ENCODE measurements around the gene SRD5A1. TPM values are rescaled to one million over a fixed set of nuclear protein-coding genes. Genes with fewer than 3 reads are reported as not detected.

The SRD5A1 gene
- total RNA-seq, 6 experiments from 2014 or later = 24.0 to 28.5 (median 26.6) TPM

DNA sequence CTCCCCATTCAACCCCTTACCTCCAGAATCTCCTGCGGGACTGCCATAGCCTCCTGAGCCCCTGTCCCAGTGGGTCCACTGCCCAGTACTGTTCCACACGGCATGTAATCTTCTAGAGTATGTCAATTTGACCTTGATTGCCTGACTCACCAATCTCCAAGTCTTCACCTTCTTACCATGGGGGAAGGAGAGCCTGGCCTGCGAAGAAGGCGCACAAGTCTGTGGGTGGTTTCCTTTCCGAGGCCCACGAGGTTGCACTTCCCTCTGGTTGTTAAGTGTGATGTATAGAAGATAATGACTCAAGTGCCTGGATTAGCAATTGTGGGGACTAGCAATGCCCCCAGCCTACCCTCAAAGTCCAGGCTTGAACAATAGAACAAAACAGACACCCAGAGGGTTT, 71.8 kb downstream of the SRD5A1 start:
- H3K4me3 Mint-ChIP-seq = peak overlapping the region; percentile 83
- peaks cover 4% of the 10 kb centered on the region; the same call in 1 of the 2 replicates for H3K9me3 Mint-ChIP-seq
- H3K27ac Mint-ChIP-seq = peak overlapping the region; percentile 99
- TF ChIP-seq, protein P1, sequence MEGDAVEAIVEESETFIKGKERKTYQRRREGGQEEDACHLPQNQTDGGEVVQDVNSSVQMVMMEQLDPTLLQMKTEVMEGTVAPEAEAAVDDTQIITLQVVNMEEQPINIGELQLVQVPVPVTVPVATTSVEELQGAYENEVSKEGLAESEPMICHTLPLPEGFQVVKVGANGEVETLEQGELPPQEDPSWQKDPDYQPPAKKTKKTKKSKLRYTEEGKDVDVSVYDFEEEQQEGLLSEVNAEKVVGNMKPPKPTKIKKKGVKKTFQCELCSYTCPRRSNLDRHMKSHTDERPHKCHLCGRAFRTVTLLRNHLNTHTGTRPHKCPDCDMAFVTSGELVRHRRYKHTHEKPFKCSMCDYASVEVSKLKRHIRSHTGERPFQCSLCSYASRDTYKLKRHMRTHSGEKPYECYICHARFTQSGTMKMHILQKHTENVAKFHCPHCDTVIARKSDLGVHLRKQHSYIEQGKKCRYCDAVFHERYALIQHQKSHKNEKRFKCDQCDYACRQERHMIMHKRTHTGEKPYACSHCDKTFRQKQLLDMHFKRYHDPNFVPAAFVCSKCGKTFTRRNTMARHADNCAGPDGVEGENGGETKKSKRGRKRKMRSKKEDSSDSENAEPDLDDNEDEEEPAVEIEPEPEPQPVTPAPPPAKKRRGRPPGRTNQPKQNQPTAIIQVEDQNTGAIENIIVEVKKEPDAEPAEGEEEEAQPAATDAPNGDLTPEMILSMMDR (IDR thresholded peaks at IDR 0.05) = no peak
- DNase-seq = no peak
- peaks cover 45% of the 10 kb centered on the region for H3K4me1 Mint-ChIP-seq (ENCODE audit: low read depth)
- peaks cover 9% of the 10 kb centered on the region for H3K36me3 Mint-ChIP-seq (ENCODE audit: low read depth)
- H3K27me3 Mint-ChIP-seq (ENCODE audit: insufficient read depth) = peaks cover 7% of the 10 kb centered on the region

DNA sequence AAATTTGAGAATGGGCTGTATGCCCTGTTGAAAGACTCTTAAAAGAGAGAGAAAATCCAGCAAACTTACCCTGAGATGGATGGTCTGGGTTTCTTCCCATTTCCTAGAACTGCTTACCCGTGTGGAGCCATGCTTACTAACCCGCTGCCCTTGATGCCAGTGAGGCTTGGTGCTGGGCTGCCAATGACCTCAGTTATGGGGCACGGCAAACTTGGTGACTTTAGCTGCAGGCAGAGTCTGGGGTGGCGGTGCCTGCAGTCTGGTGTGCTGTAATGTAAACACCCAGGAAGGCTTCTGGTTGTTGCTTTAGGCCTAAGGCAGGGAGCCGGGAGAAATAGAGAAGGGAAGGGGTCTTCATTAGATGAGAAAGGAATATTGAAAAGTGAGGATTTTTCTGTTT, 72.7 kb downstream of the SRD5A1 start:
- Mint-ChIP-seq H3K4me1 (ENCODE audit: low read depth) (peaks cover 54% of the 10 kb centered on the region), H3K9me3 (peaks cover 4% of the 10 kb centered on the region; the same call in 1 of the 2 replicates), H3K36me3 (ENCODE audit: low read depth) (peaks cover 9% of the 10 kb centered on the region), H3K4me3 (peak overlapping the region; percentile 83; the same call in 1 of the 2 replicates), H3K27ac (peak overlapping the region; percentile 99), H3K27me3 (ENCODE audit: insufficient read depth) (peaks cover 7% of the 10 kb centered on the region)
- DNase-seq = no peak
- TF ChIP-seq, protein P1 (IDR thresholded peaks at IDR 0.05) = no peak

DNA sequence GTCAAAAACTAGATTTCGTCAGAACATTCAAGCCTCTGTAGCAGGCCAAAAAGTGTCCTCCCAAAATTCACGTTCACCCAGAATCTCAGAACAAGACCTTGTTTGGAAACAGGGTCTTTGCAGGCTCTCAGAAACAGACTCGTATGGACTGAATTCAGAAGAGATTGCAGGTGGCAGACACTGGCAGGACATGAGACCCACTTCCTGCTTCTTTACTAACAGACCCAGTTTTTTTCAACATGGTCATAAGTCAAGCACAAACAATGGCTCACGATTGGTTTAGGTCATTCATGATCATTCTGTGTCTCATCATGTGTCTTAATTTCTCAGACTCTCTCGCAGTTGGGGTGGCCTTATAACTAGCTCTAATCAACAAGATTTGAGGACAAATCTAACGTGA, 74.6 kb downstream of the SRD5A1 start:
- Mint-ChIP-seq H3K4me3 (no peak overlapping the region), H3K4me1 (ENCODE audit: low read depth) (peaks cover 65% of the 10 kb centered on the region), H3K36me3 (ENCODE audit: low read depth) (peaks cover 4% of the 10 kb centered on the region; the same call in 1 of the 2 replicates), H3K27me3 (ENCODE audit: insufficient read depth) (peaks cover 4% of the 10 kb centered on the region), H3K9me3 (peaks cover 4% of the 10 kb centered on the region; the same call in 1 of the 2 replicates), H3K27ac (no peak overlapping the region)
- TF ChIP-seq, protein P1 (IDR thresholded peaks at IDR 0.05) = no peak
- DNase-seq = no peak

DNA sequence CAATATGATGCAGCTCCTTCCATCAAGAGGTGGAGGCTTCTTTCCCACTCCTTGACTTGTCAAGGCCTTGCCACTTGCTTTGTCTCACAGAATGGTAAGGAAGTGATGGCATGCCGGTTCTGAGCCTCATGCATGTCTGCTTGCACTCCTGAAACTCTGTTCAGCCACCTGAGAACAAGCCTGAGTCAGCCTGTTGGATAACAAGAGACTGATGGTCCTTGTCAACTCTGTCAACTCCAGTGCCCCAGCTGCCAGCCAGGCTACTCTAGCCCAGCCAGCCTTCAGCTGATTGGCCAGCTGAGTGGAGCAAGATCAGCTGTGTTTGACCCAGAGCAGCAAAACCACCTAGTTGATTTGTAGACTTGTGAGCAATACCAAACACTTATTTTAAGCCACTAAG, 75.6 kb downstream of the SRD5A1 start:
- Mint-ChIP-seq H3K9me3 (peaks cover 4% of the 10 kb centered on the region; the same call in 1 of the 2 replicates), H3K36me3 (ENCODE audit: low read depth) (peaks cover 4% of the 10 kb centered on the region; the same call in 1 of the 2 replicates)
- DNase-seq = no peak

DNA sequence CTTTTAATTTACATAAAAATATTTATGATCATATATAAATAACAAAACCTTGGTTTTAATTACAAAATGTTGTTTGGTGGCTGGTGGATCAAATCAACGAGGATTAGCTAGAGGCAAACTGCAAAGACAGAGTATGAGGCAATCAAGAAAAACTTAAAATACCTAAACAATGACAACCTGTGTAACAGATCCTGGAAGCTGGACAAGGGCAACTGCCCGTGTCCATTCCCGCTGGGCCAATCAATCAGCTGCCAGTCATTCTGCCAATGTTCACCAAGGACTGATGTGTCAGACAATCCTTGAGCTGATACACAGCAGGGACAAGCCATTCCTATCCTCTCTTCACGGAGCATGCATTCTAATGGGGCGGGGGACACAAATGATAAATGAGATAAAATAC, 76.8 kb downstream of the SRD5A1 start:
- Mint-ChIP-seq H3K4me1 (ENCODE audit: low read depth) (peaks cover 48% of the 10 kb centered on the region), H3K27ac (peak overlapping the region; percentile 76; the same call in 1 of the 2 replicates), H3K4me3 (no peak overlapping the region), H3K27me3 (ENCODE audit: insufficient read depth) (peaks cover 4% of the 10 kb centered on the region), H3K9me3 (peaks cover 4% of the 10 kb centered on the region; the same call in 1 of the 2 replicates), H3K36me3 (ENCODE audit: low read depth) (peaks cover 7% of the 10 kb centered on the region)
- TF ChIP-seq, protein P1 (IDR thresholded peaks at IDR 0.05) = no peak
- DNase-seq = no peak

More for the DNA sequence above, 75.6 kb downstream of the SRD5A1 start:
- H3K4me3 Mint-ChIP-seq = no peak overlapping the region
- H3K27me3 Mint-ChIP-seq (ENCODE audit: insufficient read depth) = peaks cover 4% of the 10 kb centered on the region
- peaks cover 61% of the 10 kb centered on the region for H3K4me1 Mint-ChIP-seq (ENCODE audit: low read depth)
- no peak overlapping the region for H3K27ac Mint-ChIP-seq
- TF ChIP-seq, protein P1 (IDR thresholded peaks at IDR 0.05) = no peak
